BE2C (cell line): Measurements from ENCODE around the gene RC3H1.

Source experiments
- DNase-seq: peaks from one replicate; pipeline ENCODE4 v3.0.0-alpha.2; 2020
- H3K27me3 ChIP-seq: fragments of 250-450 bp; sonication (Bioruptor Pico); 2 replicates; pipeline ENCODE4 v1.5.1; 2020; ENCODE audit warnings: mild to moderate bottlenecking
- H3K36me3 ChIP-seq: fragments of 250-450 bp; sonication (Bioruptor Pico); 2 replicates; pipeline ENCODE4 v1.5.1; 2020; ENCODE audit warnings: mild to moderate bottlenecking
- H3K4me1 ChIP-seq: fragments of 250-450 bp; sonication (Bioruptor Pico); 2 replicates; pipeline ENCODE4 v1.5.1; 2020
- H3K4me3 ChIP-seq: 2 replicates; pipeline ENCODE4 v1.5.1; 2011; ENCODE audit warnings: low read depth, low read length
- H3K9me3 ChIP-seq: fragments of 250-450 bp; sonication (Bioruptor Pico); 2 replicates; pipeline ENCODE4 v1.5.1; 2020
- TF ChIP-seq, protein P1 (sequence below): IDR thresholded peaks from 2 replicates; pipeline ENCODE4 v1.5.1; 2012; ENCODE audit warnings: mild to moderate bottlenecking, low read depth, low read length

Gene RC3H1

DNA sequence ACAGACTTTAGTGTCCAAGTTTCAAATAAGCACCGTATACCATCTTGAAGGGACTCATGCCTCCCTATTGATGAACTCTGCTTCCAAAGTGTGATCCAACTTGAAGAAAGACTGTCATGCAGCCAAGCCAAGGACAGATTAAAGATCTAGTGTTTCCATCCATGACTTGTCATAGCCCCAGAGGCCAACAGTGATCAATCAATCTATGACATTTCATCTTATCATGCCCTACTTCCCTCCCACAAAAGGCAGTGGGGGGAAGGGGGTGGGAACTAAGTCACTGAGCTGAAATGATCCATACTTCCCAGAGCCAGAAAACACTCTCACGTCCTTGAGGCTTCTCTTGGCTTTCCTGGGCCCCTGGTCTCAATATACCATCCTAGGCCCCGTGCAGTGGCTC lies 109.0 kb downstream of the RC3H1 start:
- Histone ChIP-seq H3K4me1 (no peaks in the 10 kb centered on the region), H3K9me3 (no peaks in the 10 kb centered on the region), H3K27me3 (no peaks in the 10 kb centered on the region), H3K36me3 (no peaks in the 10 kb centered on the region), H3K4me3 (no peak overlapping the region)
- TF ChIP-seq, protein P1, sequence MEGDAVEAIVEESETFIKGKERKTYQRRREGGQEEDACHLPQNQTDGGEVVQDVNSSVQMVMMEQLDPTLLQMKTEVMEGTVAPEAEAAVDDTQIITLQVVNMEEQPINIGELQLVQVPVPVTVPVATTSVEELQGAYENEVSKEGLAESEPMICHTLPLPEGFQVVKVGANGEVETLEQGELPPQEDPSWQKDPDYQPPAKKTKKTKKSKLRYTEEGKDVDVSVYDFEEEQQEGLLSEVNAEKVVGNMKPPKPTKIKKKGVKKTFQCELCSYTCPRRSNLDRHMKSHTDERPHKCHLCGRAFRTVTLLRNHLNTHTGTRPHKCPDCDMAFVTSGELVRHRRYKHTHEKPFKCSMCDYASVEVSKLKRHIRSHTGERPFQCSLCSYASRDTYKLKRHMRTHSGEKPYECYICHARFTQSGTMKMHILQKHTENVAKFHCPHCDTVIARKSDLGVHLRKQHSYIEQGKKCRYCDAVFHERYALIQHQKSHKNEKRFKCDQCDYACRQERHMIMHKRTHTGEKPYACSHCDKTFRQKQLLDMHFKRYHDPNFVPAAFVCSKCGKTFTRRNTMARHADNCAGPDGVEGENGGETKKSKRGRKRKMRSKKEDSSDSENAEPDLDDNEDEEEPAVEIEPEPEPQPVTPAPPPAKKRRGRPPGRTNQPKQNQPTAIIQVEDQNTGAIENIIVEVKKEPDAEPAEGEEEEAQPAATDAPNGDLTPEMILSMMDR: no peak
- no peak for DNase-seq

DNA sequence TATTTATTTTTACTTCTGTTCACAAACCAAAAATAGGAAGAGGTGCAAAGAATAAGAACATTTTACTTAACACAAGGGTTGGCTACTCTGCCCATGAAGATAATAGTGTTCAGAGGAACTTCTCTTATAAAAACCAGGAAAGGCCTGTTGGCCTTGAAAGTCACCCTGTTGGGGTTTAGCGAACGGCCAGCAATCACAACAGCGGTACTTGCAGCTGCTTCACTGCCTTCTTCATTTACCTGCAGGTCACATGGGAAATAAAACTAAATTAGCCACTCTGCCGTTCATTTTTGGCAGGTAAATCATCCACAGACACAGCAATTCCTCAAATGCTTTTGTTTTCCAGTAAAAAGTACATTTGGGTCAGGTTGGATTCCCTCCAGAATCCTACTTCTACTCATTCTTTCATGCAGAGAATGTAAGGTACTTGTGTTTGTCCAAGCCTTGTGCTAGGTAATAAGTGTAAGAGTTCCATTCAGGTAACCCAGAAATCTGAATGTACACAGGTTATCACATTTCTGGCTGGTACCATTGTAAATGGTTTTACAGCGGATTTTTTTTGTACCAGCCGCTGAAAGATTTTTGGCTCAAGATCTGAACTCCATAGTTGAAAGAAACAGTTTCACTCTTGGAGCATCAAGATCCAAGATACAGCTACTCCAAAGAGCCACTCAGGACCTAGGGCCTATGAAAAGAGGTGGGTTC lies 118.2 kb downstream of the RC3H1 start:
- H3K9me3 ChIP-seq: no peaks in the 10 kb centered on the region
- H3K27me3 ChIP-seq: no peaks in the 10 kb centered on the region
- TF ChIP-seq, protein P1: no peak
- H3K4me3 ChIP-seq: no peak overlapping the region
- DNase-seq: no peak
- no peaks in the 10 kb centered on the region for H3K36me3 ChIP-seq
- H3K4me1 ChIP-seq: no peaks in the 10 kb centered on the region

DNA sequence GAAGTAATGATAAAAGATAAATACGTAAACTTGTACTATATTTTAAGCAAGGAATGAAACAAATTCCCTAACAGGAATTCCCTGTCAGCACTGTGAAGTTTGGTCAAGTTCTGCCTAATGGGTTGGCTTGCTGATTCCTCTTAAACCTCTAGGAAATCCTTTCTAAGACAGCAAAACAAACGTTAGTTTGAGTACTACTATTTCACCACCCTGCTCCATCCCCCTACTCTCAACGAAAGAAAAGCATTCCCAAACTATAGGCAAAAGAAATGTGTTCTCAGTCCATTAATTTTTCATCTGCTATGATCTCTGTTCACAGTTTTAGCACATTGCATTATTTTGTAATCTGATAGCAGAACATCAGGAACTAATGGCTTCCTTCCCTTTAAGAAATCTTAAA lies 121.2 kb downstream of the RC3H1 start:
- H3K9me3 ChIP-seq: no peaks in the 10 kb centered on the region
- no peaks in the 10 kb centered on the region for H3K36me3 ChIP-seq
- no peaks in the 10 kb centered on the region for H3K4me1 ChIP-seq
- DNase-seq: no peak
- TF ChIP-seq, protein P1: no peak
- no peaks in the 10 kb centered on the region for H3K27me3 ChIP-seq
- H3K4me3 ChIP-seq: no peak overlapping the region

DNA sequence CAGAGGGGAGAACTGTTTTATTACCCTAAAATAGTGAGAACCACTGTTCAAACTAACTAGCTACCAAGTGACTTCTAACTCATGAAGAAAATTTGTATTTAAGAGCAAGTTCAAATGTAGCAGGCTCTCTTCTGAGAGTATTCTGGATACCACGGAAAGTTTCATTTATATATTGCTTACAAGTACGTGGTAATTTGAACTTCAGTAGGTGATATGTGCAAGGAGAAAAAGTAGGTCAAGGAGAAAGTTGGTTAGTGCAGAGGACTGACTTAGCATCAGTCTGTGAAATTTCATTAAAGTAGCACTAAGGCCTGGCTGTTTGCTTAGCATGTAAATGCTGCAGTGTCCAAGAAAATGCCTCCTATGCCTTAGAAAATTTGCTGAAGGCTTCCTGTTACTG lies 121.7 kb downstream of the RC3H1 start:
- Histone ChIP-seq H3K4me3 (no peak overlapping the region), H3K36me3 (no peaks in the 10 kb centered on the region), H3K27me3 (no peaks in the 10 kb centered on the region), H3K4me1 (no peaks in the 10 kb centered on the region), H3K9me3 (no peaks in the 10 kb centered on the region)
- no peak for DNase-seq
- TF ChIP-seq, protein P1: no peak

DNA sequence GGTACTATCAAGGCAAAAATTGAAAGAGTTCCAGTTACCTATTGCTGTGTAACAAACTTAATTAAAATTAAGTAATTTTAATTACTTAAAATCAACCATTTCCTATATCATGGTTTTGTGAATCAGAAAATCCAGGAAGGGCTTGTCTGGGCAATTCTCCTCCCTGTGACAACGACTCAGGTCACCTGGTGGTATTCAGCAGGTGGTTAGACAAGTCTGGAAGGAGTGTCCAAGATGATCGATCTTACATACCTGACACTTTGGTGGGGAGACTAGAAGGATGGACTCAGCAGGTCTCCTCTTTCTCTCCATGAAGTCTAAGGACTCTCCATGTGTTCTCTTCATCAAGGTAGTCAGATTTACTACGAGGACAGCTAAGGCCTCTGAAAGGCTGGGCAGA lies 128.0 kb downstream of the RC3H1 start:
- DNase-seq: no peak
- no peaks in the 10 kb centered on the region for H3K36me3 ChIP-seq
- no peaks in the 10 kb centered on the region for H3K9me3 ChIP-seq
- no peak overlapping the region for H3K4me3 ChIP-seq
- TF ChIP-seq, protein P1: no peak
- no peaks in the 10 kb centered on the region for H3K4me1 ChIP-seq
- H3K27me3 ChIP-seq: no peaks in the 10 kb centered on the region

DNA sequence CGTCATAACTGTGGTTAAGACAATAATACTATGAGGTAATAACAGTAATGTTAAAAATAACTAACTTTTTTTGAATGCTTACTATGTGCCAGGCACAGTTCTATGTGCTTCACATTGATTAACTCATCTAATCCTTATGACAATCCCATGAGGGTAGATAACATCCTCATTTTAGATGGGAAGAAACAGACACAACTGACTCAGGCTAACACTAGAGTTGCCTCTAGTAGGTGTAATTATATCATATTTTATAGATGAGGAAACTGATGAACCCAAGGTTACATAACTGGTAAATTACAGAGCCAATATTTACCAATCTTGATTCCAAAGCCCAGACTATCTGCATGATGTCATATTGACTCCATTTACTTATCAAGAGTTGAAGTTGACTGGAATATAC lies 128.5 kb downstream of the RC3H1 start:
- H3K36me3 ChIP-seq: no peaks in the 10 kb centered on the region
- H3K27me3 ChIP-seq: no peaks in the 10 kb centered on the region
- no peaks in the 10 kb centered on the region for H3K9me3 ChIP-seq
- no peak overlapping the region for H3K4me3 ChIP-seq
- no peaks in the 10 kb centered on the region for H3K4me1 ChIP-seq
- TF ChIP-seq, protein P1: no peak
- no peak for DNase-seq
